GM12865 (cell line): Measurements from ENCODE around the gene MSH3.
"Not testable (repeated sequence)": the region's sequence is repeated elsewhere in the genome, so short reads cannot be mapped to it uniquely, and the experiment has no call there.

ENCODE experiments used
- DNase-seq: peaks from one replicate; pipeline ENCODE4 v3.0.0; 2010; ENCODE audit warnings: low read depth
- H3K4me3 ChIP-seq: 2 replicates; pipeline ENCODE4 v1.5.1; 2011; ENCODE audit warnings: mild to moderate bottlenecking, low read depth, low read length, control low read depth
- TF ChIP-seq, protein P1 (sequence below): IDR thresholded peaks from 2 replicates; pipeline ENCODE4 v1.5.1; 2011; ENCODE audit warnings: low read length, control low read depth, low read depth, inconsistent platforms; ENCODE audit not compliant: insufficient read depth; ENCODE audit errors: missing control alignments

MSH3 gene

GRCh38 chr5:80722916-80723315, 68.5 kb downstream of the MSH3 start:
- no peak overlapping the region for H3K4me3 ChIP-seq
- TF ChIP-seq, protein P1, sequence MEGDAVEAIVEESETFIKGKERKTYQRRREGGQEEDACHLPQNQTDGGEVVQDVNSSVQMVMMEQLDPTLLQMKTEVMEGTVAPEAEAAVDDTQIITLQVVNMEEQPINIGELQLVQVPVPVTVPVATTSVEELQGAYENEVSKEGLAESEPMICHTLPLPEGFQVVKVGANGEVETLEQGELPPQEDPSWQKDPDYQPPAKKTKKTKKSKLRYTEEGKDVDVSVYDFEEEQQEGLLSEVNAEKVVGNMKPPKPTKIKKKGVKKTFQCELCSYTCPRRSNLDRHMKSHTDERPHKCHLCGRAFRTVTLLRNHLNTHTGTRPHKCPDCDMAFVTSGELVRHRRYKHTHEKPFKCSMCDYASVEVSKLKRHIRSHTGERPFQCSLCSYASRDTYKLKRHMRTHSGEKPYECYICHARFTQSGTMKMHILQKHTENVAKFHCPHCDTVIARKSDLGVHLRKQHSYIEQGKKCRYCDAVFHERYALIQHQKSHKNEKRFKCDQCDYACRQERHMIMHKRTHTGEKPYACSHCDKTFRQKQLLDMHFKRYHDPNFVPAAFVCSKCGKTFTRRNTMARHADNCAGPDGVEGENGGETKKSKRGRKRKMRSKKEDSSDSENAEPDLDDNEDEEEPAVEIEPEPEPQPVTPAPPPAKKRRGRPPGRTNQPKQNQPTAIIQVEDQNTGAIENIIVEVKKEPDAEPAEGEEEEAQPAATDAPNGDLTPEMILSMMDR: no peak
- no peak for DNase-seq

DNA sequence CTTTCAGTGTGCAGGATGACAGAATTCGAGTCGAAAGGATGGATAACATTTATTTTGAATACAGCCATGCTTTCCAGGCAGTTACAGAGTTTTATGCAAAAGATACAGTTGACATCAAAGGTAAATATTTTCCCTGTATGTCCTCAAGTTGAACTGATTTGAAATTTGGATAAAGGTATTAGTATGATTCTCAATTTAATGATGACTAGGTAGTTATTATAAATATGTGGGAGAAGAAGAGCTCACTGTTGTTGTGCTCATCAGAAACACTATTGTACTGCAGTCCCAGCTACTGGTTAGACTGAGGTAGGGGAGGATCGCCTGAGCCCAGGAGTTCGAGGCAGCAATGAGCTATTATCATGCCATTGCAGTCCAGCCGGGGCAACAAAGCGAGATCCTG, 71.0 kb downstream of the MSH3 start:
- TF ChIP-seq, protein P1: no peak
- no peak for DNase-seq

DNA sequence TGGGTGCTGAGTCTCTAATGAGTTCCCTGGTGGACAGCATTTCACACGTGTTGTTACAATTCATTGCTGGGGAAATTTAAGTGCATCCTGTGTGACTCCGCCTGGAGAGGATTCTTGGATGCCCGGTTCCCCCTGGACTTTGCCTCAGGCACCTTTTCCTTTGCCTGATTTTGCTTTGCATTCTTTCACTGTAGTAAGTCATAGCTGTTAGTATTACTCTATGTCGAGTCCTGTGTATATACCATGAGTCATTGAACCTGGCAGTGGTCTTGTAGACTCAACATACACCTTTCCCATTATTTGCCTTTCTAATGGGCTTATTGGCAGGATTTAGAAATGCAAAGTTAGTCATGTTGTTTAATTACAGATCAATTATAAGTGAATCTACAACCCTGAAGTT, 82.3 kb downstream of the MSH3 start:
- TF ChIP-seq, protein P1: no peak
- no peak overlapping the region for H3K4me3 ChIP-seq
- DNase-seq: no peak

More for the DNA sequence above, 71.0 kb downstream of the MSH3 start:
- no peak overlapping the region for H3K4me3 ChIP-seq

DNA sequence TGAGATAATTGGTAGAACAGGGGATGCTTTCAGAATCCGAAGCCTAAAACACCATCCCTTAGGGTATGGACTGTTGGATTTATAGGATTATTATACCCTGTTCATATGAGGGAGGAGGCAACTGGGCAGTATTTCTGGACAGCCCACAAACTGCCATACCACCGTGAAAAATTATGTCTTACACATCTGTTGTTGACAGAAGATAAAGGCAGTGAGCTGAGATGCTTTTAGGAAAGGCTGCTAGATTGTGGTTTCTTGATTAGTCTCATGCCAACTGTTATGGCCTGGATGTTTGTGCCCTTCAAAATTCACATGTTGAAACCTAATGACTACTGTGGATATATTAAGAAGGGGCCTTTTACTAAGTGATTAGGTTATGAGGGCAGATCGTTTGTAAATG, 84.0 kb downstream of the MSH3 start:
- TF ChIP-seq, protein P1: no peak
- no peak for DNase-seq
- no peak overlapping the region for H3K4me3 ChIP-seq

GRCh38 chr5:80739057-80739456, 84.6 kb downstream of the MSH3 start:
- no peak for DNase-seq
- TF ChIP-seq, protein P1: no peak
- H3K4me3 ChIP-seq: no peak overlapping the region

- no peak for DNase-seq
- H3K4me3 ChIP-seq: no peak overlapping the region
- TF ChIP-seq, protein P1: no peak
Observed at GRCh38 chr5:80739496-80739895, 85.0 kb downstream of the MSH3 start.

DNA sequence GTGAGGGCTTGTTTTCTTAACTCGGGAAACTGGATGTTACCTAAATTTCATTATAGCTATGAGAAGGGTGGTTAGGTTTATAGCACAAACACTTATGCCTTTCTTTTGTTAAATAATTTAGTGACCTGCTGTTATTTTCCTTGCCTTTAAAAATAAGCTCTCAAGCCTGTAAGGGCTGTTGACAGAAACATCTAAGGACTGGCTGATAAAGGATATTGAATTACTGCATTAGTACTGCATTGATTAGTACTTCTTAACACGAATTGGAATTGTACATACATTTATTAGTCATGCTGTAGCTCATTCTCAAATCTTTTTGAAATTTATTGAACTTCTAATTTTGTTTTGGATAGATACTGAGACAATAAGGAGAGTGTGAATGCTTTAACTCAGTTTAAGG, 85.4 kb downstream of the MSH3 start:
- TF ChIP-seq, protein P1: no peak
- no peak for DNase-seq
- H3K4me3 ChIP-seq: no peak overlapping the region

- not testable (repeated sequence) for DNase-seq
Observed at GRCh38 chr5:80740488-80740887, 86.0 kb downstream of the MSH3 start.

More at GRCh38 chr5:80740488-80740887, 86.0 kb downstream of the MSH3 start:
- H3K4me3 ChIP-seq: not testable (repeated sequence)
